ENCODE results near the gene LMOD3. TPM values are rescaled to one million over a fixed set of nuclear protein-coding genes. Genes with fewer than 3 reads are reported as not detected.

Gene LMOD3
- total and polyA plus RNA-seq, 2 of the 8 experiments (the other 6 are each of a cell fraction or from before 2014, with no cell fraction given): not detected

- TF ChIP-seq CHD7 (IDR thresholded peaks at IDR 0.05; ENCODE audit: insufficient replicate concordance, low read length): no peak
- TF ChIP-seq EP300 (IDR thresholded peaks at IDR 0.05; ENCODE audit: borderline replicate concordance in 1 of 2, low read depth in 2 of 2, low read length in 2 of 2): no peak
Measured at GRCh38 chr3:69172058-69172457, 49.7 kb upstream of the LMOD3 start (continued).

Measured in H1 (cell line).